Kidney (tissue), 14 donors: ENCODE measurements around the gene SLC7A6. TPM values are rescaled to one million over a fixed set of nuclear protein-coding genes. Genes with fewer than 3 reads are reported as not detected.

Experiments
- DNase-seq, 5 donors: peaks; one replicate each; pipeline ENCODE4 v3.0.0-alpha.2; 2013 to 2020
- FAIRE-seq: peaks from 2 replicates; lab custom pipeline; 2012; peaks lifted over from hg19 to GRCh38; lab: Jason Lieb, UNC
- H3K27ac ChIP-seq, 2 donors: one replicate each; pipeline ENCODE4 v1.7.0; 2013; ENCODE audit warnings: low read depth in 2 of 2, low read length in 2 of 2, inconsistent platforms in 1 of 2
- H3K27me3 ChIP-seq: one replicate; pipeline ENCODE4 v1.7.1; 2013; ENCODE audit warnings: low read length, inconsistent platforms; ENCODE audit not compliant: control insufficient read depth, insufficient read depth
- H3K36me3 ChIP-seq, 3 donors: one replicate each; pipeline versions ENCODE4 v1.7.0 to v1.7.1; 2013; ENCODE audit warnings: low read length in 3 of 3, control low read depth in 1 of 3, inconsistent platforms in 1 of 3; ENCODE audit not compliant: insufficient read depth in 3 of 3, control insufficient read depth in 2 of 3
- H3K4me1 ChIP-seq, 3 donors: one replicate each; pipeline versions ENCODE4 v1.7.0 to v1.7.1; 2013; ENCODE audit warnings: low read length in 3 of 3, inconsistent platforms in 1 of 3, low read depth in 1 of 3; ENCODE audit not compliant: control insufficient read depth in 2 of 3, insufficient read depth in 2 of 3
- H3K4me3 ChIP-seq, 3 donors: one replicate each; pipeline versions ENCODE4 v1.7.0 to v1.8.1; 2013; ENCODE audit warnings: low read length in 3 of 3, control low read depth in 1 of 3, inconsistent platforms in 1 of 3
- H3K9ac ChIP-seq, 3 donors: one replicate each; pipeline versions ENCODE4 v1.7.0 to v1.7.1; 2013; ENCODE audit warnings: low read length in 3 of 3, control low read depth in 1 of 3, inconsistent platforms in 1 of 3
- H3K9me3 ChIP-seq, 3 donors: one replicate each; pipeline versions ENCODE4 v1.7.0 to v1.7.1; 2013; ENCODE audit warnings: low read length in 3 of 3, control low read depth in 1 of 3, inconsistent platforms in 1 of 3; ENCODE audit not compliant: control insufficient read depth in 2 of 3, insufficient read depth in 1 of 3
- intact Hi-C: fragments of 100-400 bp; cut with DNase I; formaldehyde crosslinking; loops from one replicate; pipeline ENCODE4 v1.11.1; 2022
- polyA plus RNA-seq: library from polyadenylated mRNA; stranded (reverse); fragments of 350-450 nt; fragmentation: Illumina TruSeq; extraction: RNeasy Lipid Tissue Mini Kit (QIAGEN cat#74804); gene quantifications from one replicate; pipeline ENCODE4 v1.2.3, GENCODE V29; 2014; ENCODE audit warnings: low read depth, low replicate concordance; ENCODE audit not compliant: insufficient read depth
- total RNA-seq: library from RNA; stranded (reverse); fragmentation: NEBNext Ultra II Directional; extraction: Animal tissue kit (Norgen Biotek cat#: 25700); gene quantifications from one replicate; pipeline ENCODE4 v1.2.1, GENCODE V29; 2021
- TF ChIP-seq, protein P1 (sequence below): IDR thresholded peaks from 3 replicates; pipeline ENCODE4 v1.5.1; 2012; ENCODE audit warnings: mild to moderate bottlenecking, moderate library complexity, borderline replicate concordance; ENCODE audit not compliant: insufficient read depth; ENCODE audit errors: extremely low read depth
- donor health status: control.
- donor health status: control.
- donor health status: control.
- donor health status: control.
- donor health status: control.
- donor health status: DM: yes; HTN: yes; CAD: no.
- donor health status: Normal renal cell carcinoma (clear cell type).

SLC7A6 gene
- total and polyA plus RNA-seq, 2 donors from 2014 or later = 5.0 to 24.0 TPM

- DNase-seq (no peak), FAIRE-seq (no peak)
- no peaks in the 10 kb centered on the region for H3K36me3 ChIP-seq
These were observed 15.6 kb downstream of the SLC7A6 start for GRCh38 chr16:68279726-68280558.

DNA sequence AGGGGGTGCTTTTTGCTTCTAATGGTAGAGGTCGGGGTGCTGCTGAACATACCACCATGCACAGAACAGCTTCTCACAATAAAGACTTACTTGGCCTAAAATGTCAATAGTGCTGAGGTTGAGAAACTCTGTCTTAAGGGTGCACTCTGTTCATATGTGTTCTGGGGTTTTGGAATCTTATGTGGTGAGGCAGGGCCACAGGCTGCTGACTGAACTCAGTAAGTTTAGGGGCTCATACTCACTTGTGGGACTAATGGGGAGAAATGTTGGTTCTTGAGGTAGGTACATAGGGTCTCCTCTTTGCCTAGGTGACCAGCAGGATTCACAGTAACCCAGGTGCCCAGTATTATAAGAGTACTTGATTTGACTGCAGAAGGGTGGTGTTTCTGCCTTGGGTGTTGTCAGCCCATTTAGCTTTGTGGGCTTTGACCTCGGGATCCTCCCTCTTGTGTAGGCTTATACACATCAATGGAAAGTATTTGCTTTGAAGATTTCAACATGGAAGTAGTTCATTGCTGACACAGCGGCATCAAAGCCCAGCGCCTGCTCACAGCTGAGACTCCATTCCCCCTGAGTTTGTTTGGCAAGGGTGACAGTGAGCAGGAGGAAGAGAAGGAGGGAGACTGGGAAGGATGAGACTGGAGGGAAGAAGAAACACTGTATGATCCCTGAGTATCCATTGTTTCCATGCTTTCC, 17.2 kb downstream of the SLC7A6 start:
- intact Hi-C loops = no loop called here
- Histone ChIP-seq H3K27me3 (no peaks in the 10 kb centered on the region), H3K4me3 (no peak overlapping the region), H3K9ac (peak overlapping the region in 1 of 3 donors; percentile 44), H3K9me3 (no peaks in the 10 kb centered on the region), H3K36me3 (no peaks in the 10 kb centered on the region), H3K4me1 (peaks cover 0 to 10% (median 4%) of the 10 kb centered on the region in 3 donors), H3K27ac (peak overlapping the region; percentile 41 to 79)
- FAIRE-seq (no peak), DNase-seq (no peak)
- TF ChIP-seq, protein P1, sequence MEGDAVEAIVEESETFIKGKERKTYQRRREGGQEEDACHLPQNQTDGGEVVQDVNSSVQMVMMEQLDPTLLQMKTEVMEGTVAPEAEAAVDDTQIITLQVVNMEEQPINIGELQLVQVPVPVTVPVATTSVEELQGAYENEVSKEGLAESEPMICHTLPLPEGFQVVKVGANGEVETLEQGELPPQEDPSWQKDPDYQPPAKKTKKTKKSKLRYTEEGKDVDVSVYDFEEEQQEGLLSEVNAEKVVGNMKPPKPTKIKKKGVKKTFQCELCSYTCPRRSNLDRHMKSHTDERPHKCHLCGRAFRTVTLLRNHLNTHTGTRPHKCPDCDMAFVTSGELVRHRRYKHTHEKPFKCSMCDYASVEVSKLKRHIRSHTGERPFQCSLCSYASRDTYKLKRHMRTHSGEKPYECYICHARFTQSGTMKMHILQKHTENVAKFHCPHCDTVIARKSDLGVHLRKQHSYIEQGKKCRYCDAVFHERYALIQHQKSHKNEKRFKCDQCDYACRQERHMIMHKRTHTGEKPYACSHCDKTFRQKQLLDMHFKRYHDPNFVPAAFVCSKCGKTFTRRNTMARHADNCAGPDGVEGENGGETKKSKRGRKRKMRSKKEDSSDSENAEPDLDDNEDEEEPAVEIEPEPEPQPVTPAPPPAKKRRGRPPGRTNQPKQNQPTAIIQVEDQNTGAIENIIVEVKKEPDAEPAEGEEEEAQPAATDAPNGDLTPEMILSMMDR = no peak

More at GRCh38 chr16:68279726-68280558, 15.6 kb downstream of the SLC7A6 start:
- H3K27ac ChIP-seq = no peak overlapping the region
- peaks cover 0 to 8% (median 4%) of the 10 kb centered on the region in 3 donors for H3K4me1 ChIP-seq
- intact Hi-C loops = no loop called here
- no peaks in the 10 kb centered on the region for H3K27me3 ChIP-seq
- H3K4me3 ChIP-seq = no peak overlapping the region
- no peak overlapping the region for H3K9ac ChIP-seq
- TF ChIP-seq, protein P1 = no peak
- no peaks in the 10 kb centered on the region for H3K9me3 ChIP-seq

DNA sequence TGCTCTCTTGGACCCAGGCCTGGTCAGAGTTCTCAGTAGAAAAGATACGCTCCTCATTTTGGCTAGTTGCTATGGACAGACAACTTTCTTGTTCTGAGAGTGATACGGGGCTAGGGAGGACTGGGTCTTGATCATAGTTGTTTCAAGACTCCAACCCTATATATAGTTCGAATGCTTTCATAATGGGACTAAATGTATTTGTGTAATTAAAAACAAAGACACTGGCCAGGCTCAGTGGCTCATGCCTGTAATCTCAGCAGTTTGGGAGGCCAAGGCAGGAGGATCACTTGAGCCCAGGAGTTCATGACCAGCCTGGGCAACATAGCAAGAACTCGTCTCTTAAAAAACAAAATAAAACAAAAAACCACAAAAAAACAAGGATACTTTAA, 17.7 kb downstream of the SLC7A6 start:
- Histone ChIP-seq H3K9ac (no peak overlapping the region), H3K4me1 (peaks cover 0 to 12% (median 4%) of the 10 kb centered on the region in 3 donors), H3K36me3 (no peaks in the 10 kb centered on the region), H3K27me3 (no peaks in the 10 kb centered on the region), H3K27ac (peak overlapping the region in 1 of 2 donors; percentile 20), H3K4me3 (no peak overlapping the region), H3K9me3 (no peaks in the 10 kb centered on the region)
- DNase-seq = no peak
- TF ChIP-seq, protein P1 = no peak
- intact Hi-C loops = no loop called here
- FAIRE-seq = no peak
